Panc1 (cell line): ENCODE results near the gene ENHO. TPM values are rescaled to one million over a fixed set of nuclear protein-coding genes. Genes with fewer than 3 reads are reported as not detected.

Source experiments
- ATAC-seq: fragments of 200-7000 bp; cut with Tn5 transposase; 2 replicates; pipeline ENCODE4 v1.9.1; 2020; ENCODE audit warnings: mild to moderate bottlenecking, moderate library complexity
- BruUV-seq: library from RNA; stranded (reverse); fragments of 400-500 nt; replicated peaks from 2 replicates; lab custom pipeline; 2021; lab: Mats Ljungman, UMichigan
- CTCF ChIA-PET: fragments of 300-600 bp; sonication (Branson Sonifier 250); formaldehyde crosslinking; loops from one replicate; lab custom pipeline; 2022; ENCODE audit warnings: antibody characterized with exemption; lab: Charles Lee
- POLR2A ChIA-PET: fragments of 300-600 bp; sonication (Branson Sonifier 250); formaldehyde crosslinking; loops from one replicate; lab custom pipeline; 2022; ENCODE audit warnings: antibody characterized with exemption; lab: Charles Lee
- DNase-seq: peaks from one replicate; pipeline ENCODE4 v3.0.0-alpha.2; 2010; ENCODE audit warnings: low read depth, low spot score
- H3K27ac ChIP-seq: 2 replicates; pipeline ENCODE4 v1.5.1; 2011; ENCODE audit warnings: mild to moderate bottlenecking, low read length, inconsistent platforms
- H3K27me3 ChIP-seq: fragments of 200-500 bp; sonication (Bioruptor generic); 2 replicates; pipeline ENCODE4 v1.6.0; 2014; ENCODE audit warnings: low read length, inconsistent platforms; ENCODE audit not compliant: control insufficient read depth, insufficient read depth
- H3K36me3 ChIP-seq: fragments of 200-500 bp; sonication (Bioruptor generic); 2 replicates; pipeline ENCODE4 v1.5.1; 2014; ENCODE audit warnings: inconsistent platforms, mild to moderate bottlenecking, low read length, moderate library complexity; ENCODE audit not compliant: control insufficient read depth, insufficient read depth
- H3K4me1 ChIP-seq: 2 replicates; pipeline ENCODE4 v1.5.1; 2011; ENCODE audit warnings: inconsistent platforms, mild to moderate bottlenecking, low read length, moderate library complexity; ENCODE audit not compliant: control insufficient read depth, insufficient read depth
- H3K4me3 ChIP-seq, 2 experiments: 2 replicates each; pipeline ENCODE4 v1.5.1; 2011 to 2012; ENCODE audit warnings: low read depth in 2 of 2, low read length in 2 of 2, mild to moderate bottlenecking in 2 of 2, inconsistent platforms in 1 of 2, moderate library complexity in 1 of 2
- H3K9me3 ChIP-seq: fragments of 200-500 bp; sonication (Bioruptor generic); 2 replicates; pipeline ENCODE4 v1.5.1; 2014; ENCODE audit warnings: low read depth, mild to moderate bottlenecking, inconsistent platforms, low read length, moderate library complexity; ENCODE audit not compliant: control insufficient read depth, insufficient read depth
- CTCF ChIP-seq: fragments of 450-650 bp; IDR thresholded peaks from 2 replicates; pipeline ENCODE4 v1.5.1; 2017; ENCODE audit warnings: mild to moderate bottlenecking
- POLR2AphosphoS5 ChIP-seq: IDR thresholded peaks from 2 replicates; pipeline ENCODE4 v1.6.1; 2012; ENCODE audit warnings: mild to moderate bottlenecking, low read depth, low read length, moderate library complexity
- SIN3A ChIP-seq: IDR thresholded peaks from 2 replicates; pipeline ENCODE4 v1.6.1; 2012; ENCODE audit warnings: low read depth, mild to moderate bottlenecking, low read length, moderate library complexity, borderline replicate concordance; ENCODE audit not compliant: insufficient read depth
- TCF7L2 ChIP-seq: IDR thresholded peaks from 2 replicates; pipeline ENCODE4 v1.6.1; 2011; ENCODE audit warnings: mild to moderate bottlenecking, low read depth, low read length, inconsistent platforms
- in situ Hi-C: cut with HindIII; loops from 2 replicates; pipeline ENCODE4 v1.10.0; 2016; ENCODE audit warnings: low sequenced_read_pairs, low pct_unique_long_range_greater_than_20kb
- intact Hi-C: fragments of 100-400 bp; cut with micrococcal nuclease; formaldehyde crosslinking; loops from one replicate; pipeline ENCODE4 v1.10.0; 2022; ENCODE audit not compliant: unreplicated experiment
- total RNA-seq: library from RNA; stranded (reverse); gene quantifications from one replicate; pipeline ENCODE4 v1.2.1, GENCODE V29; 2021; ENCODE audit not compliant: unreplicated experiment
- TF ChIP-seq, protein P1 (sequence below), 2 experiments: IDR thresholded peaks; 2 replicates each; pipeline ENCODE4 v1.6.1; 2011 to 2012; ENCODE audit warnings: low read depth in 2 of 2, control low read depth in 1 of 2, low read length in 1 of 2, mild to moderate bottlenecking in 1 of 2, moderate library complexity in 1 of 2; ENCODE audit not compliant: insufficient read depth in 1 of 2

The ENHO gene
- total RNA-seq, 1 experiment from 2014 or later = 7.2 TPM

- intact Hi-C loops = no loop called here
- no peaks in the 10 kb centered on the region for H3K4me1 ChIP-seq
- BruUV-seq = no TSS peak
These were observed 30.8 kb upstream of the ENHO start for GRCh38 chr9:34553511-34554021.

DNA sequence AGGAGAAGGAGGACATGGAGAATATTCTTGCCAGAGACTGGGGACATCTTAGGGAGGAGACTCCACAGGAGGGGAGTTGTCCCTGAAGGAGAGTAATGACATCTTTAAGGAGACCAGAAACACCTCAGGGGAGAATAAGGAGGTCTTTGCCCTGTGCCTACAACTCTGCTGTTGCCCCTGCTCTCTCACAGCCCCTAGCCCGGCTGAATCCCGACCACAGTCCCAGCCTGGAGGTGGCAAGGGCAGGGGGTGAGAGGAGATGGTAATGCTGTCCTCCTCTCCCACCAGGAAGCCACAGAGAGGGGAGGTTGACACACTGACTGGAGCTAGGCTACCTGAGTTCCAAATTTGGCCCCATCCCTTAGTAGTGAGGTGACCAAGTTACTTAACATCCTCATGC is 30.2 kb upstream of the ENHO start:
- no peak for TF ChIP-seq TCF7L2
- no peak for TF ChIP-seq POLR2AphosphoS5
- TF ChIP-seq SIN3A = no peak
- TF ChIP-seq, protein P1, sequence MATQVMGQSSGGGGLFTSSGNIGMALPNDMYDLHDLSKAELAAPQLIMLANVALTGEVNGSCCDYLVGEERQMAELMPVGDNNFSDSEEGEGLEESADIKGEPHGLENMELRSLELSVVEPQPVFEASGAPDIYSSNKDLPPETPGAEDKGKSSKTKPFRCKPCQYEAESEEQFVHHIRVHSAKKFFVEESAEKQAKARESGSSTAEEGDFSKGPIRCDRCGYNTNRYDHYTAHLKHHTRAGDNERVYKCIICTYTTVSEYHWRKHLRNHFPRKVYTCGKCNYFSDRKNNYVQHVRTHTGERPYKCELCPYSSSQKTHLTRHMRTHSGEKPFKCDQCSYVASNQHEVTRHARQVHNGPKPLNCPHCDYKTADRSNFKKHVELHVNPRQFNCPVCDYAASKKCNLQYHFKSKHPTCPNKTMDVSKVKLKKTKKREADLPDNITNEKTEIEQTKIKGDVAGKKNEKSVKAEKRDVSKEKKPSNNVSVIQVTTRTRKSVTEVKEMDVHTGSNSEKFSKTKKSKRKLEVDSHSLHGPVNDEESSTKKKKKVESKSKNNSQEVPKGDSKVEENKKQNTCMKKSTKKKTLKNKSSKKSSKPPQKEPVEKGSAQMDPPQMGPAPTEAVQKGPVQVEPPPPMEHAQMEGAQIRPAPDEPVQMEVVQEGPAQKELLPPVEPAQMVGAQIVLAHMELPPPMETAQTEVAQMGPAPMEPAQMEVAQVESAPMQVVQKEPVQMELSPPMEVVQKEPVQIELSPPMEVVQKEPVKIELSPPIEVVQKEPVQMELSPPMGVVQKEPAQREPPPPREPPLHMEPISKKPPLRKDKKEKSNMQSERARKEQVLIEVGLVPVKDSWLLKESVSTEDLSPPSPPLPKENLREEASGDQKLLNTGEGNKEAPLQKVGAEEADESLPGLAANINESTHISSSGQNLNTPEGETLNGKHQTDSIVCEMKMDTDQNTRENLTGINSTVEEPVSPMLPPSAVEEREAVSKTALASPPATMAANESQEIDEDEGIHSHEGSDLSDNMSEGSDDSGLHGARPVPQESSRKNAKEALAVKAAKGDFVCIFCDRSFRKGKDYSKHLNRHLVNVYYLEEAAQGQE (IDR thresholded peaks at IDR 0.05; ENCODE audit: insufficient read depth in 1 of 2, low read depth in 2 of 2, low read length in 1 of 2) = no peak
- TF ChIP-seq CTCF = no peak
- no peak for ATAC-seq
- Histone ChIP-seq H3K27ac (no peak overlapping the region), H3K27me3 (no peaks in the 10 kb centered on the region), H3K36me3 (no peaks in the 10 kb centered on the region), H3K4me1 (no peaks in the 10 kb centered on the region), H3K4me3 (no peak overlapping the region), H3K9me3 (no peaks in the 10 kb centered on the region)
- ChIA-PET POLR2A (interaction anchor here (0.7 kb wide), 1 partner anchor 29 kb away, joined by 7 read pairs; no protein-coding TSS in a partner anchor), CTCF (interaction anchor here (1.3 kb wide), 1 partner anchor 39 kb away, joined by 6 read pairs; no protein-coding TSS in a partner anchor)
- in situ Hi-C loops = no loop called here
- intact Hi-C loops = no loop called here
- no peak for DNase-seq
- BruUV-seq = no TSS peak

More at GRCh38 chr9:34553511-34554021, 30.8 kb upstream of the ENHO start:
- no peak for TF ChIP-seq CTCF
- no peak for TF ChIP-seq POLR2AphosphoS5
- TF ChIP-seq, protein P1 (IDR thresholded peaks at IDR 0.05; ENCODE audit: insufficient read depth in 1 of 2, low read depth in 2 of 2, low read length in 1 of 2) = no peak
- TF ChIP-seq SIN3A = no peak
- TF ChIP-seq TCF7L2 = no peak
- no peak overlapping the region for H3K4me3 ChIP-seq
- in situ Hi-C loops = no loop called here
- CTCF ChIA-PET = interaction anchor here (1.3 kb wide), 1 partner anchor 38 kb away, joined by 6 read pairs; no protein-coding TSS in a partner anchor
- no peak for DNase-seq
- H3K9me3 ChIP-seq = no peaks in the 10 kb centered on the region
- POLR2A ChIA-PET = no interaction called here
- H3K36me3 ChIP-seq = no peaks in the 10 kb centered on the region
- ATAC-seq = no peak
- H3K27ac ChIP-seq = no peak overlapping the region
- H3K27me3 ChIP-seq = no peaks in the 10 kb centered on the region
